ENCODE results near the gene COL4A2.

The COL4A2 gene

DNA sequence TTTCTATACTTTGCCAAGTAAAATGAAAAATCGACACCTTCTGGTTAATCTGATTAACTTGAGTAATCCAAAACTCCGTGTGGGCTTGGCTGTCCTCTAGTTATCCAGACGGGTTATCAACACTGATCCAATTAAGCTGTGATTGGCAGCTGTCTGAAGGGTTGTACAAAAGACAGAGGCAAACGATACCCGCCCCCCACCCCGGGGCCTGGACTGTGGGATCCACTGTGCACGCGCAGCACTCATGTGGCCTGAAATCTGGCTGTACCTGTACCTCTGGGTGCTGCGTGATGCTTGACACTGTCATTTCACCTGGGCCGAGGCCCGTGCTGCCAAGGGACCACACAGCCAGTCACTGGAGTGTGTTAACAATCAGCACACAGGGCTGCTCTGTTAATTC, 53.5 kb downstream of the COL4A2 start:
- Histone ChIP-seq H2BK15ac (ENCODE audit: low read length) (no peak overlapping the region), H4K8ac (ENCODE audit: low read depth, low read length) (no peak overlapping the region), H3K4me1 (ENCODE audit: control insufficient read depth in 2 of 2, insufficient read depth in 1 of 2, low read depth in 1 of 2, low read length in 2 of 2) (peaks cover 0 to 5% of the 10 kb centered on the region in 2 donors), H3K4ac (ENCODE audit: low read length) (no peak overlapping the region), H3K9me3 (replicated peaks in 1 of 2; ENCODE audit: control insufficient read depth in 2 of 2, insufficient read depth in 1 of 2, low read depth in 1 of 2, low read length in 2 of 2) (no peaks in the 10 kb centered on the region), H2BK12ac (ENCODE audit: low read length) (no peak overlapping the region), H2AFZ (ENCODE audit: low read length) (no peak overlapping the region), H2BK5ac (ENCODE audit: low read length) (no peak overlapping the region), H4K91ac (ENCODE audit: low read depth, low read length, poor library complexity) (no peak overlapping the region), H3K4me2 (ENCODE audit: insufficient read depth, low read length, poor library complexity, severe bottlenecking) (no peak overlapping the region), H3K36me3 (replicated peaks in 1 of 2; ENCODE audit: control insufficient read depth in 2 of 2, insufficient read depth in 2 of 2, low read length in 2 of 2) (peaks cover 12 to 77% of the 10 kb centered on the region in 2 donors), H3K27me3 (ENCODE audit: control insufficient read depth in 3 of 3, insufficient read depth in 3 of 3, low read depth in 1 of 3, low read length in 3 of 3) (no peaks in the 10 kb centered on the region), H3K79me1 (ENCODE audit: low read depth, low read length) (peaks cover 3% of the 10 kb centered on the region), H3K27ac (replicated peaks; ENCODE audit: low read length) (no peak overlapping the region), H2AK5ac (ENCODE audit: low read depth, low read length) (no peak overlapping the region), H3K14ac (ENCODE audit: low read length) (no peak overlapping the region), H3K18ac (ENCODE audit: low read length) (peak overlapping the region; percentile 35), H3K4me3 (ENCODE audit: low read length in 2 of 2) (no peak overlapping the region), H2BK120ac (ENCODE audit: low read depth, low read length) (no peak overlapping the region), H3K23ac (ENCODE audit: low read depth, low read length, poor library complexity) (no peak overlapping the region), H3K9ac (ENCODE audit: low read depth, low read length, poor library complexity) (peak overlapping the region; percentile 70)
- no CpG with 5 or more reads among the region's 11 CpGs for WGBS, 2 donors (ENCODE audit: extremely low coverage in 2 of 2, insufficient read length in 2 of 2, insufficient replicate concordance in 1 of 2)
- no peak for DNase-seq (ENCODE audit: low spot score)

DNA sequence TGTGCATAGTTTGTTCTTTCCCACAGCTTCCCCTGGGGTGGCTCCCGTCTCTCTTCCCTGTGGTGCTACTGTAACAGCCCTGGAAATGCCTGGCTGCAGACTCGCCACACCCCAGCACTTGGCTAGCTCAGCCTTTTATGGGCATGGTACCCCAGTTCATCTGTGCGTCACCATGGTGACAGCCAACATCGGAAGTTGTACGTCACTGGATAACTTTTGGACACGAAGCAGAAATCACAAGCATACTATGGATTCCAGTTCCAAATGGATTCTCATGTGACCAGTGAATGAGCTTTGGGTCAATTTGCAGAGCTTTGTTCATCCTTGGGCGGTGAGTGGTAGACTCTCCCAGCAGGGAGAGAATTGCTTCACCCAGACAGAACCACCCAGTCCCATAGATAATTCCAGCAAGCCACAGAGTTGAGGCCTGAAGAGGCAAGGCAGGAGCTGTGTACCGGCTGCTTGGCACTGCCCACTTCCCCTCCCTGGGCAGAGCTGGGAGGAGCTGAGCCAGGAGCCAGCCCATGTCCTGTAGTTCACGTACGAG, 54.4 kb downstream of the COL4A2 start:
- Histone ChIP-seq H4K8ac (ENCODE audit: low read depth, low read length) (no peak overlapping the region), H2BK15ac (ENCODE audit: low read length) (no peak overlapping the region), H3K18ac (ENCODE audit: low read length) (no peak overlapping the region), H3K79me1 (ENCODE audit: low read depth, low read length) (no peaks in the 10 kb centered on the region), H3K27me3 (ENCODE audit: control insufficient read depth in 3 of 3, insufficient read depth in 3 of 3, low read depth in 1 of 3, low read length in 3 of 3) (no peaks in the 10 kb centered on the region), H3K9ac (ENCODE audit: low read depth, low read length, poor library complexity) (no peak overlapping the region), H2BK12ac (ENCODE audit: low read length) (no peak overlapping the region), H2AK5ac (ENCODE audit: low read depth, low read length) (no peak overlapping the region), H3K36me3 (replicated peaks in 1 of 2; ENCODE audit: control insufficient read depth in 2 of 2, insufficient read depth in 2 of 2, low read length in 2 of 2) (peaks cover 12 to 83% of the 10 kb centered on the region in 2 donors), H3K4me2 (ENCODE audit: insufficient read depth, low read length, poor library complexity, severe bottlenecking) (no peak overlapping the region), H3K9me3 (replicated peaks in 1 of 2; ENCODE audit: control insufficient read depth in 2 of 2, insufficient read depth in 1 of 2, low read depth in 1 of 2, low read length in 2 of 2) (no peaks in the 10 kb centered on the region), H3K4ac (ENCODE audit: low read length) (no peak overlapping the region), H4K91ac (ENCODE audit: low read depth, low read length, poor library complexity) (no peak overlapping the region), H3K23ac (ENCODE audit: low read depth, low read length, poor library complexity) (peak overlapping the region; percentile 28), H2BK5ac (ENCODE audit: low read length) (no peak overlapping the region), H3K4me1 (ENCODE audit: control insufficient read depth in 2 of 2, insufficient read depth in 1 of 2, low read depth in 1 of 2, low read length in 2 of 2) (peaks cover 0 to 5% of the 10 kb centered on the region in 2 donors), H3K27ac (replicated peaks; ENCODE audit: low read length) (no peak overlapping the region), H2BK120ac (ENCODE audit: low read depth, low read length) (no peak overlapping the region), H3K14ac (ENCODE audit: low read length) (no peak overlapping the region), H3K4me3 (ENCODE audit: low read length in 2 of 2) (no peak overlapping the region), H2AFZ (ENCODE audit: low read length) (no peak overlapping the region)
- WGBS, 2 donors (ENCODE audit: extremely low coverage in 2 of 2, insufficient read length in 2 of 2, insufficient replicate concordance in 1 of 2): no CpG with 5 or more reads among the region's 10 CpGs
- DNase-seq (ENCODE audit: low spot score): no peak

DNA sequence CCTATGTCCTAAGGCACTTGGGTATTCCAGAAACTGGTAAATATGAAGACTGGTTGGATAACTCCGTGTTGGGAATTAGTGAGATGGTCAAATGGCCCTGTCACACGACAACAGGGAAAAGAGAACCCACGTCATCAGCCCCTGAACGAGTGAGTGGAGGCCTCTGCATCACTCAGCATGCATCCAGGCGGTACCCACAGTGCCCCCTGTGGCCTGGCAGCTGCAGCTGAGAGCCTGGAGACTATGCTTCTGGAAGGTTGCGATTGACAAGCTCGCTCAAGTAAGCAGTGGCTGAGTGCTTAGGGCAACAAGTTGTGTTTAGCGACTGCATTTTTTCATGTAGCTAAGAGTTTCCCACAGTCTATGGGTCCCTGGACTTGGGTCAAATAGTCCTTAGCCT, 55.9 kb downstream of the COL4A2 start:
- no peak overlapping the region for H3K23ac ChIP-seq (ENCODE audit: low read depth, low read length, poor library complexity)
- no peak overlapping the region for H3K18ac ChIP-seq (ENCODE audit: low read length)
- no peak overlapping the region for H3K9ac ChIP-seq (ENCODE audit: low read depth, low read length, poor library complexity)
- no peaks in the 10 kb centered on the region for H3K79me1 ChIP-seq (ENCODE audit: low read depth, low read length)
- no peak overlapping the region for H3K27ac ChIP-seq (replicated peaks; ENCODE audit: low read length)
- H3K9me3 ChIP-seq (replicated peaks in 1 of 2; ENCODE audit: control insufficient read depth in 2 of 2, insufficient read depth in 1 of 2, low read depth in 1 of 2, low read length in 2 of 2): no peaks in the 10 kb centered on the region
- H4K8ac ChIP-seq (ENCODE audit: low read depth, low read length): no peak overlapping the region
- H3K4ac ChIP-seq (ENCODE audit: low read length): no peak overlapping the region
- H2AK5ac ChIP-seq (ENCODE audit: low read depth, low read length): no peak overlapping the region
- H3K27me3 ChIP-seq (ENCODE audit: control insufficient read depth in 3 of 3, insufficient read depth in 3 of 3, low read depth in 1 of 3, low read length in 3 of 3): no peaks in the 10 kb centered on the region
- no peak overlapping the region for H2BK5ac ChIP-seq (ENCODE audit: low read length)
- H3K36me3 ChIP-seq (replicated peaks in 1 of 2; ENCODE audit: control insufficient read depth in 2 of 2, insufficient read depth in 2 of 2, low read length in 2 of 2): peaks cover 9 to 80% of the 10 kb centered on the region in 2 donors
- no peak overlapping the region for H3K4me3 ChIP-seq (ENCODE audit: low read length in 2 of 2)
- no CpG with 5 or more reads among the region's 8 CpGs for WGBS, 2 donors (ENCODE audit: extremely low coverage in 2 of 2, insufficient read length in 2 of 2, insufficient replicate concordance in 1 of 2)
- no peak overlapping the region for H2AFZ ChIP-seq (ENCODE audit: low read length)
- no peak overlapping the region for H3K14ac ChIP-seq (ENCODE audit: low read length)
- H2BK120ac ChIP-seq (ENCODE audit: low read depth, low read length): no peak overlapping the region
- DNase-seq (ENCODE audit: low spot score): no peak
- H2BK15ac ChIP-seq (ENCODE audit: low read length): no peak overlapping the region
- no peak overlapping the region for H2BK12ac ChIP-seq (ENCODE audit: low read length)
- no peak overlapping the region for H4K91ac ChIP-seq (ENCODE audit: low read depth, low read length, poor library complexity)
- H3K4me2 ChIP-seq (ENCODE audit: insufficient read depth, low read length, poor library complexity, severe bottlenecking): no peak overlapping the region
- peaks cover 0 to 5% of the 10 kb centered on the region in 2 donors for H3K4me1 ChIP-seq (ENCODE audit: control insufficient read depth in 2 of 2, insufficient read depth in 1 of 2, low read depth in 1 of 2, low read length in 2 of 2)

DNA sequence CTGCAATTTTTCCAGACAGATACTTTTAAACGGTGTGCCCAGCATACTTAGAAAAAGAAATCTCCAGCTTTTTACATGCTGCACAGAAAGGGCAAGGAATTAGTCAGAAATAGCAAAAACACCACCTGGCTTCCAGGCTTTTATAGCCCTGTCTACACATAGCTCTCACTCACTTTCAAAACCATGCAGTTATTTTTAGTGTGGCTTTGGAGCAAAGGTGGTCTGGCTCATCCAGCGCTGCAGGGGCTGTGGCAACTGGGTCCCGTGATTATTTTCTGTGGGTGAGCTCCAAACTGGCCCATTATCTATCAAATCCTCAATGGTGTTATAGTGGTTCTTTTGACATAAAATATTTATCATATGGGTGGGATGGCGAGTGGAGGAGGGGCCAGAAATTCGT, 57.0 kb downstream of the COL4A2 start:
- Histone ChIP-seq H3K9ac (ENCODE audit: low read depth, low read length, poor library complexity) (no peak overlapping the region), H2BK15ac (ENCODE audit: low read length) (no peak overlapping the region), H2BK5ac (ENCODE audit: low read length) (no peak overlapping the region), H3K18ac (ENCODE audit: low read length) (no peak overlapping the region), H3K4me3 (ENCODE audit: low read length in 2 of 2) (no peak overlapping the region), H3K4me2 (ENCODE audit: insufficient read depth, low read length, poor library complexity, severe bottlenecking) (no peak overlapping the region), H3K23ac (ENCODE audit: low read depth, low read length, poor library complexity) (no peak overlapping the region), H4K8ac (ENCODE audit: low read depth, low read length) (no peak overlapping the region), H3K9me3 (replicated peaks in 1 of 2; ENCODE audit: control insufficient read depth in 2 of 2, insufficient read depth in 1 of 2, low read depth in 1 of 2, low read length in 2 of 2) (no peaks in the 10 kb centered on the region), H2AFZ (ENCODE audit: low read length) (no peak overlapping the region), H3K4me1 (ENCODE audit: control insufficient read depth in 2 of 2, insufficient read depth in 1 of 2, low read depth in 1 of 2, low read length in 2 of 2) (peaks cover 0 to 5% of the 10 kb centered on the region in 2 donors), H2AK5ac (ENCODE audit: low read depth, low read length) (no peak overlapping the region), H3K79me1 (ENCODE audit: low read depth, low read length) (no peaks in the 10 kb centered on the region), H3K36me3 (replicated peaks in 1 of 2; ENCODE audit: control insufficient read depth in 2 of 2, insufficient read depth in 2 of 2, low read length in 2 of 2) (peaks cover 7 to 69% of the 10 kb centered on the region in 2 donors), H3K14ac (ENCODE audit: low read length) (no peak overlapping the region), H4K91ac (ENCODE audit: low read depth, low read length, poor library complexity) (no peak overlapping the region), H3K4ac (ENCODE audit: low read length) (no peak overlapping the region), H3K27me3 (ENCODE audit: control insufficient read depth in 3 of 3, insufficient read depth in 3 of 3, low read depth in 1 of 3, low read length in 3 of 3) (no peaks in the 10 kb centered on the region), H2BK12ac (ENCODE audit: low read length) (no peak overlapping the region), H3K27ac (replicated peaks; ENCODE audit: low read length) (no peak overlapping the region), H2BK120ac (ENCODE audit: low read depth, low read length) (no peak overlapping the region)
- no peak for DNase-seq (ENCODE audit: low spot score)
- WGBS, 2 donors (ENCODE audit: extremely low coverage in 2 of 2, insufficient read length in 2 of 2, insufficient replicate concordance in 1 of 2): no CpG with 5 or more reads among the region's 5 CpGs
